ENCODE data around the gene DTHD1.

DTHD1 gene

GRCh38 chr4:36292556-36293188, 11.3 kb downstream of the DTHD1 start:
- Histone ChIP-seq H3K4me3 (ENCODE audit: low read length in 2 of 2) (no peak overlapping the region), H3K4me1 (ENCODE audit: control insufficient read depth, insufficient read depth, low read length) (no peaks in the 10 kb centered on the region), H3K36me3 (ENCODE audit: control insufficient read depth in 2 of 2, insufficient read depth in 2 of 2, low read length in 2 of 2) (no peaks in the 10 kb centered on the region), H3K27me3 (ENCODE audit: control insufficient read depth in 1 of 2, insufficient read depth in 2 of 2, low read length in 2 of 2) (no peaks in the 10 kb centered on the region), H3K27ac (ENCODE audit: low read length) (no peak overlapping the region), H3K9me3 (ENCODE audit: control insufficient read depth in 2 of 2, low read length in 2 of 2) (no peaks in the 10 kb centered on the region), H3K9ac (ENCODE audit: low read length in 2 of 2) (no peak overlapping the region)

GRCh38 chr4:36301127-36301526, 19.7 kb downstream of the DTHD1 start:
- H3K9me3 ChIP-seq (ENCODE audit: control insufficient read depth in 2 of 2, low read length in 2 of 2): no peaks in the 10 kb centered on the region
- no peak overlapping the region for H3K9ac ChIP-seq (ENCODE audit: low read length in 2 of 2)
- no peaks in the 10 kb centered on the region for H3K27me3 ChIP-seq (ENCODE audit: control insufficient read depth in 1 of 2, insufficient read depth in 2 of 2, low read length in 2 of 2)
- no peak overlapping the region for H3K27ac ChIP-seq (ENCODE audit: low read length)
- H3K4me1 ChIP-seq (ENCODE audit: control insufficient read depth, insufficient read depth, low read length): no peaks in the 10 kb centered on the region
- H3K36me3 ChIP-seq (ENCODE audit: control insufficient read depth in 2 of 2, insufficient read depth in 2 of 2, low read length in 2 of 2): no peaks in the 10 kb centered on the region
- no peak overlapping the region for H3K4me3 ChIP-seq (ENCODE audit: low read length in 2 of 2)

GRCh38 chr4:36303426-36304137, 22.2 kb downstream of the DTHD1 start:
- Histone ChIP-seq H3K27me3 (ENCODE audit: control insufficient read depth in 1 of 2, insufficient read depth in 2 of 2, low read length in 2 of 2) (no peaks in the 10 kb centered on the region), H3K9ac (ENCODE audit: low read length in 2 of 2) (no peak overlapping the region), H3K4me1 (ENCODE audit: control insufficient read depth, insufficient read depth, low read length) (no peaks in the 10 kb centered on the region), H3K36me3 (ENCODE audit: control insufficient read depth in 2 of 2, insufficient read depth in 2 of 2, low read length in 2 of 2) (no peaks in the 10 kb centered on the region), H3K9me3 (ENCODE audit: control insufficient read depth in 2 of 2, low read length in 2 of 2) (no peaks in the 10 kb centered on the region), H3K27ac (ENCODE audit: low read length) (no peak overlapping the region), H3K4me3 (ENCODE audit: low read length in 2 of 2) (no peak overlapping the region)

GRCh38 chr4:36304138-36304681, 22.8 kb downstream of the DTHD1 start:
- Histone ChIP-seq H3K27me3 (ENCODE audit: control insufficient read depth in 1 of 2, insufficient read depth in 2 of 2, low read length in 2 of 2) (no peaks in the 10 kb centered on the region), H3K4me1 (ENCODE audit: control insufficient read depth, insufficient read depth, low read length) (no peaks in the 10 kb centered on the region), H3K4me3 (ENCODE audit: low read length in 2 of 2) (no peak overlapping the region), H3K9ac (ENCODE audit: low read length in 2 of 2) (no peak overlapping the region), H3K36me3 (ENCODE audit: control insufficient read depth in 2 of 2, insufficient read depth in 2 of 2, low read length in 2 of 2) (no peaks in the 10 kb centered on the region), H3K9me3 (ENCODE audit: control insufficient read depth in 2 of 2, low read length in 2 of 2) (no peaks in the 10 kb centered on the region), H3K27ac (ENCODE audit: low read length) (no peak overlapping the region)

- Histone ChIP-seq H3K27me3 (ENCODE audit: control insufficient read depth in 1 of 2, insufficient read depth in 2 of 2, low read length in 2 of 2) (no peaks in the 10 kb centered on the region), H3K9me3 (ENCODE audit: control insufficient read depth in 2 of 2, low read length in 2 of 2) (no peaks in the 10 kb centered on the region), H3K4me1 (ENCODE audit: control insufficient read depth, insufficient read depth, low read length) (no peaks in the 10 kb centered on the region), H3K27ac (ENCODE audit: low read length) (no peak overlapping the region), H3K36me3 (ENCODE audit: control insufficient read depth in 2 of 2, insufficient read depth in 2 of 2, low read length in 2 of 2) (no peaks in the 10 kb centered on the region), H3K9ac (ENCODE audit: low read length in 2 of 2) (no peak overlapping the region), H3K4me3 (ENCODE audit: low read length in 2 of 2) (no peak overlapping the region)
These were observed 26.7 kb downstream of the DTHD1 start for GRCh38 chr4:36308150-36308549.

GRCh38 chr4:36310216-36310615, 28.8 kb downstream of the DTHD1 start:
- Histone ChIP-seq H3K4me3 (ENCODE audit: low read length in 2 of 2) (no peak overlapping the region), H3K4me1 (ENCODE audit: control insufficient read depth, insufficient read depth, low read length) (no peaks in the 10 kb centered on the region), H3K27me3 (ENCODE audit: control insufficient read depth in 1 of 2, insufficient read depth in 2 of 2, low read length in 2 of 2) (no peaks in the 10 kb centered on the region), H3K9ac (ENCODE audit: low read length in 2 of 2) (no peak overlapping the region), H3K36me3 (ENCODE audit: control insufficient read depth in 2 of 2, insufficient read depth in 2 of 2, low read length in 2 of 2) (no peaks in the 10 kb centered on the region), H3K27ac (ENCODE audit: low read length) (no peak overlapping the region), H3K9me3 (ENCODE audit: control insufficient read depth in 2 of 2, low read length in 2 of 2) (no peaks in the 10 kb centered on the region)

- Histone ChIP-seq H3K4me3 (ENCODE audit: low read length in 2 of 2) (no peak overlapping the region), H3K4me1 (ENCODE audit: control insufficient read depth, insufficient read depth, low read length) (no peaks in the 10 kb centered on the region), H3K9me3 (ENCODE audit: control insufficient read depth in 2 of 2, low read length in 2 of 2) (no peaks in the 10 kb centered on the region), H3K27me3 (ENCODE audit: control insufficient read depth in 1 of 2, insufficient read depth in 2 of 2, low read length in 2 of 2) (no peaks in the 10 kb centered on the region), H3K36me3 (ENCODE audit: control insufficient read depth in 2 of 2, insufficient read depth in 2 of 2, low read length in 2 of 2) (no peaks in the 10 kb centered on the region), H3K27ac (ENCODE audit: low read length) (no peak overlapping the region), H3K9ac (ENCODE audit: low read length in 2 of 2) (no peak overlapping the region)
These were observed 29.4 kb downstream of the DTHD1 start for GRCh38 chr4:36310793-36311192.

- H3K9ac ChIP-seq (ENCODE audit: low read length in 2 of 2): no peak overlapping the region
- H3K4me1 ChIP-seq (ENCODE audit: control insufficient read depth, insufficient read depth, low read length): no peaks in the 10 kb centered on the region
- H3K36me3 ChIP-seq (ENCODE audit: control insufficient read depth in 2 of 2, insufficient read depth in 2 of 2, low read length in 2 of 2): no peaks in the 10 kb centered on the region
These were observed 31.1 kb downstream of the DTHD1 start for GRCh38 chr4:36312511-36312910.

GRCh38 chr4:36313301-36313700, 31.9 kb downstream of the DTHD1 start:
- no peak overlapping the region for H3K4me3 ChIP-seq (ENCODE audit: low read length in 2 of 2)
- no peaks in the 10 kb centered on the region for H3K4me1 ChIP-seq (ENCODE audit: control insufficient read depth, insufficient read depth, low read length)
- no peaks in the 10 kb centered on the region for H3K27me3 ChIP-seq (ENCODE audit: control insufficient read depth in 1 of 2, insufficient read depth in 2 of 2, low read length in 2 of 2)
- H3K9me3 ChIP-seq (ENCODE audit: control insufficient read depth in 2 of 2, low read length in 2 of 2): no peaks in the 10 kb centered on the region
- H3K9ac ChIP-seq (ENCODE audit: low read length in 2 of 2): no peak overlapping the region
- no peak overlapping the region for H3K27ac ChIP-seq (ENCODE audit: low read length)
- no peaks in the 10 kb centered on the region for H3K36me3 ChIP-seq (ENCODE audit: control insufficient read depth in 2 of 2, insufficient read depth in 2 of 2, low read length in 2 of 2)

More at GRCh38 chr4:36312511-36312910, 31.1 kb downstream of the DTHD1 start:
- H3K27me3 ChIP-seq (ENCODE audit: control insufficient read depth in 1 of 2, insufficient read depth in 2 of 2, low read length in 2 of 2): no peaks in the 10 kb centered on the region
- H3K4me3 ChIP-seq (ENCODE audit: low read length in 2 of 2): no peak overlapping the region
- no peak overlapping the region for H3K27ac ChIP-seq (ENCODE audit: low read length)
- no peaks in the 10 kb centered on the region for H3K9me3 ChIP-seq (ENCODE audit: control insufficient read depth in 2 of 2, low read length in 2 of 2)

- H3K9me3 ChIP-seq (ENCODE audit: control insufficient read depth in 2 of 2, low read length in 2 of 2): no peaks in the 10 kb centered on the region
- H3K27me3 ChIP-seq (ENCODE audit: control insufficient read depth in 1 of 2, insufficient read depth in 2 of 2, low read length in 2 of 2): no peaks in the 10 kb centered on the region
- H3K36me3 ChIP-seq (ENCODE audit: control insufficient read depth in 2 of 2, insufficient read depth in 2 of 2, low read length in 2 of 2): no peaks in the 10 kb centered on the region
- H3K27ac ChIP-seq (ENCODE audit: low read length): no peak overlapping the region
- no peaks in the 10 kb centered on the region for H3K4me1 ChIP-seq (ENCODE audit: control insufficient read depth, insufficient read depth, low read length)
- H3K9ac ChIP-seq (ENCODE audit: low read length in 2 of 2): no peak overlapping the region
- H3K4me3 ChIP-seq (ENCODE audit: low read length in 2 of 2): no peak overlapping the region
These were observed 32.3 kb downstream of the DTHD1 start for GRCh38 chr4:36313703-36314102.

GRCh38 chr4:36316607-36317006, 35.2 kb downstream of the DTHD1 start:
- Histone ChIP-seq H3K27ac (ENCODE audit: low read length) (no peak overlapping the region), H3K9ac (ENCODE audit: low read length in 2 of 2) (no peak overlapping the region), H3K36me3 (ENCODE audit: control insufficient read depth in 2 of 2, insufficient read depth in 2 of 2, low read length in 2 of 2) (no peaks in the 10 kb centered on the region), H3K27me3 (ENCODE audit: control insufficient read depth in 1 of 2, insufficient read depth in 2 of 2, low read length in 2 of 2) (no peaks in the 10 kb centered on the region), H3K9me3 (ENCODE audit: control insufficient read depth in 2 of 2, low read length in 2 of 2) (no peaks in the 10 kb centered on the region), H3K4me3 (ENCODE audit: low read length in 2 of 2) (no peak overlapping the region), H3K4me1 (ENCODE audit: control insufficient read depth, insufficient read depth, low read length) (no peaks in the 10 kb centered on the region)

All from stomach smooth muscle (tissue), 2 donors.